Left hindlimb (tissue), 1 donor: ENCODE data around the gene MALSU1.

Experiments
- DNase-seq: peaks from one replicate; pipeline ENCODE4 v3.0.0-alpha.2; 2018

MALSU1 gene

GRCh38 chr7:23337374-23337773 lies 38.2 kb downstream of the MALSU1 start:
- DNase-seq, result no peak

- DNase-seq, result no peak
Measured at GRCh38 chr7:23338439-23338838, 39.3 kb downstream of the MALSU1 start.

GRCh38 chr7:23338863-23339262 lies 39.7 kb downstream of the MALSU1 start:
- no peak for DNase-seq

- DNase-seq, result no peak
Measured at GRCh38 chr7:23341846-23342598, 42.9 kb downstream of the MALSU1 start.

GRCh38 chr7:23343102-23343501 lies 44.0 kb downstream of the MALSU1 start:
- no peak for DNase-seq

GRCh38 chr7:23343806-23344475 lies 44.8 kb downstream of the MALSU1 start:
- DNase-seq, result no peak

GRCh38 chr7:23345601-23346000 lies 46.5 kb downstream of the MALSU1 start:
- no peak for DNase-seq

GRCh38 chr7:23346316-23346715 lies 47.2 kb downstream of the MALSU1 start:
- no peak for DNase-seq

GRCh38 chr7:23347033-23347681 lies 48.0 kb downstream of the MALSU1 start:
- no peak for DNase-seq

GRCh38 chr7:23347682-23348180 lies 48.6 kb downstream of the MALSU1 start:
- no peak for DNase-seq

GRCh38 chr7:23349484-23350157 lies 50.5 kb downstream of the MALSU1 start:
- DNase-seq, result no peak

GRCh38 chr7:23350466-23350865 lies 51.3 kb downstream of the MALSU1 start:
- DNase-seq, result no peak

- DNase-seq, result no peak
Measured at GRCh38 chr7:23353172-23353571, 54.0 kb downstream of the MALSU1 start.

- no peak for DNase-seq
Measured at GRCh38 chr7:23356168-23356567, 57.0 kb downstream of the MALSU1 start.

- no peak for DNase-seq
Measured at GRCh38 chr7:23356726-23357125, 57.6 kb downstream of the MALSU1 start.

- no peak for DNase-seq
Measured at GRCh38 chr7:23357190-23358093, 58.3 kb downstream of the MALSU1 start.

GRCh38 chr7:23358152-23358674 lies 59.1 kb downstream of the MALSU1 start:
- DNase-seq, result no peak
